Neural cell (in vitro differentiated cells): ENCODE data around the gene RDH16. TPM values are rescaled to one million over a fixed set of nuclear protein-coding genes. Genes with fewer than 3 reads are reported as not detected.
"Not testable (repeated sequence)": the region's sequence is repeated elsewhere in the genome, so short reads cannot be mapped to it uniquely, and the experiment has no call there.

Experiments
- H2AFZ ChIP-seq: fragments of 200-600, 300-800 bp; sonication (generic), shearing (Covaris generic); 2 replicates; pipeline ENCODE4 v1.6.0; 2014; ENCODE audit warnings: low read depth, mild to moderate bottlenecking, antibody characterized with exemption, low read length, moderate library complexity
- H3F3A ChIP-seq: fragments of 200-600 bp; shearing (Covaris generic); 2 replicates; pipeline ENCODE4 v1.6.1; 2016; ENCODE audit warnings: mild to moderate bottlenecking, moderate library complexity, mixed read lengths, antibody characterized with exemption, low read length; ENCODE audit not compliant: insufficient read depth, poor library complexity, severe bottlenecking
- H3K27ac ChIP-seq: fragments of 200-600, 300-800 bp; sonication (generic), shearing (Covaris generic); 2 replicates; pipeline ENCODE4 v1.5.1; 2014; ENCODE audit warnings: mild to moderate bottlenecking, low read length, moderate library complexity
- H3K27me3 ChIP-seq: fragments of 300-800, 200-600 bp; sonication (generic), shearing (Covaris generic); 2 replicates; pipeline ENCODE4 v1.6.0; 2014; ENCODE audit warnings: mild to moderate bottlenecking, low read depth, low read length, moderate library complexity; ENCODE audit not compliant: insufficient read depth
- H3K36me3 ChIP-seq: fragments of 300-800, 200-600 bp; sonication (generic), shearing (Covaris generic); 2 replicates; pipeline ENCODE4 v1.5.1; 2014; ENCODE audit warnings: mild to moderate bottlenecking, antibody characterized with exemption, low read length, moderate library complexity; ENCODE audit not compliant: insufficient read depth
- H3K4me2 ChIP-seq: fragments of 300-800, 200-600 bp; sonication (generic), shearing (Covaris generic); 2 replicates; pipeline ENCODE4 v1.6.0; 2014; ENCODE audit warnings: mild to moderate bottlenecking, low read length
- H3K4me3 ChIP-seq: fragments of 300-800, 200-600 bp; sonication (generic), shearing (Covaris generic); 2 replicates; pipeline ENCODE4 v1.5.1; 2014; ENCODE audit warnings: mild to moderate bottlenecking, low read length, moderate library complexity
- H3K79me2 ChIP-seq: fragments of 200-600 bp; shearing (Covaris generic); replicated peaks from 2 replicates; pipeline ENCODE4 v1.6.0; 2014; ENCODE audit warnings: mild to moderate bottlenecking, low read length, moderate library complexity; ENCODE audit not compliant: insufficient read depth
- H3K9ac ChIP-seq: fragments of 300-800, 200-600 bp; sonication (generic), shearing (Covaris generic); 2 replicates; pipeline ENCODE4 v1.6.1; 2016; ENCODE audit warnings: mild to moderate bottlenecking, low read length, mixed read lengths
- H3K9me2 ChIP-seq: fragments of 200-600 bp; shearing (Covaris generic); 2 replicates; pipeline ENCODE4 v1.6.1; 2016; ENCODE audit warnings: mild to moderate bottlenecking, low read length, mixed read lengths; ENCODE audit not compliant: insufficient read depth
- H3K9me3 ChIP-seq: fragments of 200-600, 300-800 bp; sonication (generic), shearing (Covaris generic); 2 replicates; pipeline ENCODE4 v1.6.1; 2016; ENCODE audit warnings: mild to moderate bottlenecking, mixed run types, low read length, moderate library complexity, mixed read lengths
- H4K20me1 ChIP-seq: fragments of 200-600 bp; shearing (Covaris generic); 2 replicates; pipeline ENCODE4 v1.6.1; 2016; ENCODE audit warnings: mild to moderate bottlenecking, mixed run types; ENCODE audit not compliant: insufficient read depth
- EP300 ChIP-seq: fragments of 450-650 bp; conservative IDR thresholded peaks from 2 replicates; pipeline ENCODE4 v1.6.1; 2014; ENCODE audit warnings: antibody characterized with exemption, mild to moderate bottlenecking, moderate library complexity; ENCODE audit not compliant: poor library complexity, severe bottlenecking
- EZH2 ChIP-seq: fragments of 200-600, 300-800 bp; shearing (Covaris generic), sonication (generic); IDR thresholded peaks from 2 replicates; pipeline ENCODE4 v1.6.1; 2014; ENCODE audit warnings: antibody characterized with exemption, low read length, borderline replicate concordance, mild to moderate bottlenecking; ENCODE audit not compliant: insufficient read depth, poor library complexity, severe bottlenecking
- MXI1 ChIP-seq: fragments of 450-650 bp; conservative IDR thresholded peaks from 2 replicates; pipeline ENCODE4 v1.6.1; 2014; ENCODE audit warnings: antibody characterized with exemption, mild to moderate bottlenecking; ENCODE audit not compliant: poor library complexity, severe bottlenecking
- POLR2AphosphoS5 ChIP-seq: IDR thresholded peaks from 2 replicates; pipeline ENCODE4 v1.6.1; 2012
- RAD21 ChIP-seq: fragments of 450-650 bp; conservative IDR thresholded peaks from 2 replicates; pipeline ENCODE4 v1.6.1; 2014; ENCODE audit warnings: antibody characterized with exemption, mild to moderate bottlenecking, moderate library complexity
- SMC3 ChIP-seq: fragments of 450-650 bp; conservative IDR thresholded peaks from 2 replicates; pipeline ENCODE4 v1.6.1; 2014; ENCODE audit warnings: antibody characterized with exemption, mild to moderate bottlenecking, moderate library complexity; ENCODE audit not compliant: poor library complexity
- TAF1 ChIP-seq: IDR thresholded peaks from 2 replicates; pipeline ENCODE4 v1.6.1; 2012; ENCODE audit warnings: low read depth
- polyA plus RNA-seq: library from polyadenylated mRNA; depleted of rRNA; stranded (reverse); fragments of >200 nt; gene quantifications from 2 replicates; pipeline ENCODE4 v1.2.3, GENCODE V29; 2014
- TF ChIP-seq, protein P1 (sequence below): IDR thresholded peaks from 2 replicates; pipeline ENCODE4 v1.6.1; 2012; ENCODE audit warnings: borderline replicate concordance
- TF ChIP-seq, protein P2 (sequence below): fragments of 450-650 bp; IDR thresholded peaks from 2 replicates; pipeline ENCODE4 v1.5.1; 2014; ENCODE audit warnings: antibody characterized with exemption, mild to moderate bottlenecking, moderate library complexity; ENCODE audit not compliant: poor library complexity, severe bottlenecking

Gene RDH16
- polyA plus RNA-seq, 1 donor from 2014 or later = 1.0 TPM

DNA sequence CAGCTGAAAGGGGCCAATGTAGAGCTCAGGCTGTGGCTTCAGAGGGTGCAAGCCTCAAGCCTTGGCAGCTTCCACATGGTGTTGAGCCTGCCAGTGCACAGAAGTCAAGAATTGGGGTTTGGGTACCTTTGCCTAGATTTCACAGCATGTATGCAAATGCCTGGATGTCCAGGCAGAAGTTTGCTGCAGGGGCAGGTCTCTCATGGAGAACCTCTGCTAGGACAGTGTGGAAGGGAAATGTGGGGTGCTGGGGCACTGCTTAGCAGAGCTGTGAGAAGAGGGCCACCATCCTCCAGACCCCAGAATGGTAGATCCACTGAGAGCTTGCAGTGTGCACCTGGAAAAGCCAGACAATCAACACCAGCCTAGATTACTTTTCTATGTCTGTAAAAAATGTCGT lies 14.0 kb downstream of the RDH16 start:
- H3K27me3 ChIP-seq, H2AFZ ChIP-seq, H3F3A ChIP-seq, H3K79me2 ChIP-seq, H3K9me3 ChIP-seq, H3K4me3 ChIP-seq, H4K20me1 ChIP-seq, H3K36me3 ChIP-seq, H3K9ac ChIP-seq, H3K27ac ChIP-seq, H3K4me2 ChIP-seq, H3K9me2 ChIP-seq: not testable (repeated sequence)

DNA sequence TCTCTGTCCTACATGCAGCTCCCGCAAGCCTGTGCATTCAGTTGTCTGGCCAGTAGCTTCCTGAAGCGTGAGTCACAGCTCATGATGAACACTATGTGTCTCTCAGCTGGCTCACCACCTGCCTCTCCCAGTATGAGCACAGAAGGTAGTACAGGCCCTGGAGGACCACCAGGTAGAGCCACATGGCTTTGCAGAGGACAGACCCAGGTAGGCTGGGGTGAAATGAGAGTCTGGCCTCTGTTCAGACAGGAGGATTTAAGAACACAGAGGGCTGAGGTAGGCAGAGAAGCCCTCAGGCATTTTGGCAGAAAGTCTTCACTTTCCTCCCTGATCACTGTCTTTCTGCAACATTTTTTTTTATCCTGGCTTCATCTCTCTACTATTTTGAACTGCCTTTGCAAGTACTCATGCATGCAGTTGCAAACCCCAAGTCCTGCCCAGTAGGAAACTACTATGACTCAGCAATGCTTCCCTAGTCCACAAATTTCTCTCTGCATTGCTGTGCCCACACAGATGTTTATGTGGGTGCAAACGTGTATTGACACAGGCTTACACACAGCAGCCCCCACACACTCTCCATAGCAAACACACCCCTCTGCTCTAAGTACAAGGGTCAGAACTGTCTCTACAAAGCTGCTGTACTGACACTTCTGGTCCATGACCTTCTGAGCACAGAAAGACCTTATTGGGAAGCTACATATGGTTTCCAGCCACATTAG lies 15.9 kb downstream of the RDH16 start:
- Histone ChIP-seq H3K9ac (no peak overlapping the region), H4K20me1 (no peaks in the 10 kb centered on the region), H3K4me3 (no peak overlapping the region), H3K27me3 (no peaks in the 10 kb centered on the region), H3K27ac (no peak overlapping the region), H3K4me2 (no peak overlapping the region), H3K9me3 (no peaks in the 10 kb centered on the region), H3K9me2 (no peaks in the 10 kb centered on the region), H3K36me3 (no peaks in the 10 kb centered on the region), H2AFZ (no peak overlapping the region), H3F3A (no peaks in the 10 kb centered on the region), H3K79me2 (no peaks in the 10 kb centered on the region)
- TF ChIP-seq MXI1 = no peak
- TF ChIP-seq, protein P1, sequence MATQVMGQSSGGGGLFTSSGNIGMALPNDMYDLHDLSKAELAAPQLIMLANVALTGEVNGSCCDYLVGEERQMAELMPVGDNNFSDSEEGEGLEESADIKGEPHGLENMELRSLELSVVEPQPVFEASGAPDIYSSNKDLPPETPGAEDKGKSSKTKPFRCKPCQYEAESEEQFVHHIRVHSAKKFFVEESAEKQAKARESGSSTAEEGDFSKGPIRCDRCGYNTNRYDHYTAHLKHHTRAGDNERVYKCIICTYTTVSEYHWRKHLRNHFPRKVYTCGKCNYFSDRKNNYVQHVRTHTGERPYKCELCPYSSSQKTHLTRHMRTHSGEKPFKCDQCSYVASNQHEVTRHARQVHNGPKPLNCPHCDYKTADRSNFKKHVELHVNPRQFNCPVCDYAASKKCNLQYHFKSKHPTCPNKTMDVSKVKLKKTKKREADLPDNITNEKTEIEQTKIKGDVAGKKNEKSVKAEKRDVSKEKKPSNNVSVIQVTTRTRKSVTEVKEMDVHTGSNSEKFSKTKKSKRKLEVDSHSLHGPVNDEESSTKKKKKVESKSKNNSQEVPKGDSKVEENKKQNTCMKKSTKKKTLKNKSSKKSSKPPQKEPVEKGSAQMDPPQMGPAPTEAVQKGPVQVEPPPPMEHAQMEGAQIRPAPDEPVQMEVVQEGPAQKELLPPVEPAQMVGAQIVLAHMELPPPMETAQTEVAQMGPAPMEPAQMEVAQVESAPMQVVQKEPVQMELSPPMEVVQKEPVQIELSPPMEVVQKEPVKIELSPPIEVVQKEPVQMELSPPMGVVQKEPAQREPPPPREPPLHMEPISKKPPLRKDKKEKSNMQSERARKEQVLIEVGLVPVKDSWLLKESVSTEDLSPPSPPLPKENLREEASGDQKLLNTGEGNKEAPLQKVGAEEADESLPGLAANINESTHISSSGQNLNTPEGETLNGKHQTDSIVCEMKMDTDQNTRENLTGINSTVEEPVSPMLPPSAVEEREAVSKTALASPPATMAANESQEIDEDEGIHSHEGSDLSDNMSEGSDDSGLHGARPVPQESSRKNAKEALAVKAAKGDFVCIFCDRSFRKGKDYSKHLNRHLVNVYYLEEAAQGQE = no peak
- no peak for TF ChIP-seq POLR2AphosphoS5
- no peak for TF ChIP-seq SMC3
- no peak for TF ChIP-seq EP300
- TF ChIP-seq, protein P2, sequence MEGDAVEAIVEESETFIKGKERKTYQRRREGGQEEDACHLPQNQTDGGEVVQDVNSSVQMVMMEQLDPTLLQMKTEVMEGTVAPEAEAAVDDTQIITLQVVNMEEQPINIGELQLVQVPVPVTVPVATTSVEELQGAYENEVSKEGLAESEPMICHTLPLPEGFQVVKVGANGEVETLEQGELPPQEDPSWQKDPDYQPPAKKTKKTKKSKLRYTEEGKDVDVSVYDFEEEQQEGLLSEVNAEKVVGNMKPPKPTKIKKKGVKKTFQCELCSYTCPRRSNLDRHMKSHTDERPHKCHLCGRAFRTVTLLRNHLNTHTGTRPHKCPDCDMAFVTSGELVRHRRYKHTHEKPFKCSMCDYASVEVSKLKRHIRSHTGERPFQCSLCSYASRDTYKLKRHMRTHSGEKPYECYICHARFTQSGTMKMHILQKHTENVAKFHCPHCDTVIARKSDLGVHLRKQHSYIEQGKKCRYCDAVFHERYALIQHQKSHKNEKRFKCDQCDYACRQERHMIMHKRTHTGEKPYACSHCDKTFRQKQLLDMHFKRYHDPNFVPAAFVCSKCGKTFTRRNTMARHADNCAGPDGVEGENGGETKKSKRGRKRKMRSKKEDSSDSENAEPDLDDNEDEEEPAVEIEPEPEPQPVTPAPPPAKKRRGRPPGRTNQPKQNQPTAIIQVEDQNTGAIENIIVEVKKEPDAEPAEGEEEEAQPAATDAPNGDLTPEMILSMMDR = no peak
- no peak for TF ChIP-seq TAF1
- no peak for TF ChIP-seq EZH2
- no peak for TF ChIP-seq RAD21

DNA sequence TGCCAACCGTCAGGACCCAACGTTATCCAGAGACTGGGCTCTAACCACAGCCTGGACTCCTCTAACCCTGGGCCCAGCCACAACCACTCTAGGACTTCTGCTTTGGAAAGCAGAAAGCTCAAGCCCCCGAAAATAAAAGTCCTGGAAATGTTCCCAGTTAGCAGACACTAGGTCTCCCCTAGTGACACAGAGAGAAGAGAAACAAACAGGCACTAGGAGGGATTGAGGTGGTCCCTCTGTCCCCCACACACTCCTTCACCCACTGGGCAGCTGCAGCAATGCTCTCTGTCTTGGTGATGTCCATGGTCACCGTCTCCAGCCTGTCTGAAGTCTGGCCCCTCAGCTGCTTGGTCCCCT lies 16.5 kb downstream of the RDH16 start:
- H3K36me3 ChIP-seq, H3K9me2 ChIP-seq, H3K4me3 ChIP-seq, H3K4me2 ChIP-seq, H3K9ac ChIP-seq, H3K27ac ChIP-seq, H3K9me3 ChIP-seq, H3K79me2 ChIP-seq, H3K27me3 ChIP-seq, H3F3A ChIP-seq, H4K20me1 ChIP-seq, H2AFZ ChIP-seq: not testable (repeated sequence)
